SH-SY5Y (cell line): ENCODE data around the gene SKIC8.

ENCODE experiments used
- GATA2 ChIP-seq: IDR thresholded peaks from 2 replicates; pipeline ENCODE4 v1.6.1; 2011; ENCODE audit warnings: mild to moderate bottlenecking, low read depth, low read length
- GATA3 ChIP-seq: IDR thresholded peaks from 2 replicates; pipeline ENCODE4 v1.6.1; 2011; ENCODE audit warnings: low read depth, mild to moderate bottlenecking, low read length, moderate library complexity

DNA sequence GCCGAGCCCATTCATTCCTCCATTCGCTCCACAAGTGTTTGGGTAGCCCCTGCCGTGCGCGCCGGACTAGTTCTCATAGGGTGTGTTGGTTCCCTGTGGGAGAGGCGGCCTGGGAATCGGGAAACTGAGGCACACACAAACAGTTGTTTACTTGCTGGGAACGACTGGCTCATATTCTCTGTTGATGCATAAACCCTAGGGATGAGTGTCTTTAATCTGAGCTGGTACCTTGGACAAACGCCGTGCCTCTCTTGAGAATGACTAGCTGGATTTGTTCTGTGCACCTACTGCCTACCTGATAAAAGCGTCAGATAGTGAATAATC, 34.3 kb downstream of the SKIC8 start:
- TF ChIP-seq GATA2 (no peak), GATA3 (no peak)
